Endodermal cell (in vitro differentiated cells): ENCODE data around the gene P4HA1. TPM values are rescaled to one million over a fixed set of nuclear protein-coding genes. Genes with fewer than 3 reads are reported as not detected.

Experiments
- DNase-seq: peaks from one replicate; pipeline ENCODE4 v3.0.0-alpha.2; 2017
- H3K27ac ChIP-seq: 2 replicates; pipeline ENCODE4 v1.5.1; 2013; ENCODE audit warnings: mild to moderate bottlenecking, low read depth, low read length, moderate library complexity
- H3K27me3 ChIP-seq: 2 replicates; pipeline ENCODE4 v1.6.1; 2013; ENCODE audit warnings: mild to moderate bottlenecking, low read length, moderate library complexity; ENCODE audit not compliant: insufficient read depth, control insufficient read depth, poor library complexity, severe bottlenecking
- H3K36me3 ChIP-seq: 2 replicates; pipeline ENCODE4 v1.7.0; 2013; ENCODE audit warnings: mild to moderate bottlenecking, low read length, moderate library complexity; ENCODE audit not compliant: control insufficient read depth, insufficient read depth
- H3K4me1 ChIP-seq: one replicate; pipeline ENCODE4 v1.7.0; 2013; ENCODE audit warnings: low read length; ENCODE audit not compliant: control insufficient read depth, insufficient read depth
- H3K4me3 ChIP-seq: 2 replicates; pipeline ENCODE4 v1.5.1; 2013; ENCODE audit warnings: mild to moderate bottlenecking, low read length, moderate library complexity
- H3K9ac ChIP-seq: 2 replicates; pipeline ENCODE4 v1.6.1; 2013; ENCODE audit warnings: mild to moderate bottlenecking, low read length, moderate library complexity; ENCODE audit not compliant: poor library complexity, severe bottlenecking; ENCODE audit errors: extremely low read depth
- H3K9me3 ChIP-seq: 2 replicates; pipeline ENCODE4 v1.6.1; 2013; ENCODE audit warnings: mild to moderate bottlenecking, low read length, moderate library complexity; ENCODE audit not compliant: control insufficient read depth
- H3K27ac Mint-ChIP-seq: 2 replicates; pipeline ENCODE4 v1.8.0; 2020; ENCODE audit warnings: mixed read lengths
- H3K27me3 Mint-ChIP-seq: 2 replicates; pipeline ENCODE4 v1.8.0; 2021; ENCODE audit warnings: mild to moderate bottlenecking, mixed read lengths; ENCODE audit not compliant: insufficient read depth
- H3K36me3 Mint-ChIP-seq: 2 replicates; pipeline ENCODE4 v1.8.0; 2020; ENCODE audit warnings: low read depth, mixed read lengths
- H3K4me1 Mint-ChIP-seq: 2 replicates; pipeline ENCODE4 v1.8.0; 2020; ENCODE audit warnings: mixed read lengths
- H3K4me3 Mint-ChIP-seq: 2 replicates; pipeline ENCODE4 v1.8.0; 2020; ENCODE audit warnings: mild to moderate bottlenecking, moderate library complexity, mixed read lengths
- H3K9me3 Mint-ChIP-seq: 2 replicates; pipeline ENCODE4 v1.8.0; 2020; ENCODE audit warnings: mild to moderate bottlenecking, mixed read lengths
- WGBS, 2 experiments: methylation state at CpG; one replicate each; pipeline versions ENCODE4 v1.1.5 to v1.1.7; 2013; ENCODE audit warnings: missing lambda C conversion rate in 2 of 2, mixed read lengths in 1 of 2; ENCODE audit not compliant: insufficient coverage in 1 of 2, insufficient read length in 1 of 2; 5-methylcytosine and 5-hydroxymethylcytosine counted together
- total RNA-seq, 2 donors: library from RNA; stranded (reverse); fragmentation: NEBNext Ultra II Directional in 1 of 2; extraction: Animal tissue kit (Norgen Biotek cat#: 25700) in 1 of 2; gene quantifications; 2 replicates in 1 of 2; 3 replicates in 1 of 2; pipeline ENCODE4 v1.2.1, GENCODE V29; 2021
- TF ChIP-seq, protein P1 (sequence below): fragments of 200-600 bp; sonication (generic); conservative IDR thresholded peaks from 2 replicates; pipeline ENCODE4 v1.5.0; 2021; ENCODE audit warnings: antibody characterized with exemption, mild to moderate bottlenecking

P4HA1 gene
- total RNA-seq, 2 donors from 2014 or later = 45.1 to 46.9 TPM

DNA sequence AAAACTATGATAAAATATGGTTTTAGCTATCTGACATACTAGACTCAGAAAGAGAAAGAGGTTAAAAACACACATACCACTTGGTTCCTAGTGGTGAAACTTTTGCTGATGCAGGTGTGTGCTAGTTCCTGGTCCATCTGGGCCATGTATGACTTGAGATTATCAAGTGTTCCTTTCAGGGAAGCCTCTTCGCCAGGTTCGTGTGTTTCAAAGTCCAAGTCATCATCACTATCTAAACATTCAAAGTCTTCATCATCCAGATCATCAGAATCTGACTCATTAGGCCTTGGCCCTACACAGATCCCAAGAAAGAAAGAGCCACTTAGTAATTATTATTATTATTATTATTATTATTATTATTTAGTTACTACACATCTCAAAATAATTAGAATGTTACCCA lies 40.0 kb upstream of the P4HA1 start:
- no peak for DNase-seq
- TF ChIP-seq, protein P1, sequence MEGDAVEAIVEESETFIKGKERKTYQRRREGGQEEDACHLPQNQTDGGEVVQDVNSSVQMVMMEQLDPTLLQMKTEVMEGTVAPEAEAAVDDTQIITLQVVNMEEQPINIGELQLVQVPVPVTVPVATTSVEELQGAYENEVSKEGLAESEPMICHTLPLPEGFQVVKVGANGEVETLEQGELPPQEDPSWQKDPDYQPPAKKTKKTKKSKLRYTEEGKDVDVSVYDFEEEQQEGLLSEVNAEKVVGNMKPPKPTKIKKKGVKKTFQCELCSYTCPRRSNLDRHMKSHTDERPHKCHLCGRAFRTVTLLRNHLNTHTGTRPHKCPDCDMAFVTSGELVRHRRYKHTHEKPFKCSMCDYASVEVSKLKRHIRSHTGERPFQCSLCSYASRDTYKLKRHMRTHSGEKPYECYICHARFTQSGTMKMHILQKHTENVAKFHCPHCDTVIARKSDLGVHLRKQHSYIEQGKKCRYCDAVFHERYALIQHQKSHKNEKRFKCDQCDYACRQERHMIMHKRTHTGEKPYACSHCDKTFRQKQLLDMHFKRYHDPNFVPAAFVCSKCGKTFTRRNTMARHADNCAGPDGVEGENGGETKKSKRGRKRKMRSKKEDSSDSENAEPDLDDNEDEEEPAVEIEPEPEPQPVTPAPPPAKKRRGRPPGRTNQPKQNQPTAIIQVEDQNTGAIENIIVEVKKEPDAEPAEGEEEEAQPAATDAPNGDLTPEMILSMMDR = no peak
- WGBS, 2 experiments = 98% methylated on average over 2 of the region's 2 CpGs; no CpG with 5 or more reads in 1 of the 2 experiments
- Mint-ChIP-seq H3K4me1 (no peaks in the 10 kb centered on the region), H3K27me3 (no peaks in the 10 kb centered on the region), H3K27ac (no peak overlapping the region), H3K36me3 (peaks cover 59% of the 10 kb centered on the region), H3K4me3 (no peak overlapping the region), H3K9me3 (no peaks in the 10 kb centered on the region)
- Histone ChIP-seq H3K36me3 (peaks cover 74% of the 10 kb centered on the region), H3K9ac (no peak overlapping the region), H3K4me1 (no peaks in the 10 kb centered on the region), H3K27me3 (no peaks in the 10 kb centered on the region), H3K9me3 (no peaks in the 10 kb centered on the region), H3K27ac (no peak overlapping the region), H3K4me3 (no peak overlapping the region)

DNA sequence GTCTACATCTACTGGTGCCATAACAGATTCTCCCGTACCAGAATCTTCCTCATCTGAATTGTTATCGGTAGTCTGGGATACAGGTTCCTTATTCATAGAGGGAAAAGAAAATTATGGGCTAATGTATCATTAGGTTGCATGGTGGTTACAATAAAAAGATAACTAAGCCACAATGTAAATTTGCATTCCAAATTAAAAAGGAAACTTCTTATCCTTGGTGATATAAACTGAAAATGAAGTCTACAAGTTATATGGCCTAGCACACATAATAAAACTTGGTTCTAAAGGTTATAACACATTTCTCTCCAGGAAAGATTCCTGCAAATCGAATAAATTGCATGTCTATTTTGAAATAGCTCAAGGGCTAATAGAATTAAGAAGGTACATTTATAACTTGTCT lies 38.1 kb upstream of the P4HA1 start:
- TF ChIP-seq, protein P1 = no peak
- peaks cover 60% of the 10 kb centered on the region for H3K36me3 Mint-ChIP-seq

DNA sequence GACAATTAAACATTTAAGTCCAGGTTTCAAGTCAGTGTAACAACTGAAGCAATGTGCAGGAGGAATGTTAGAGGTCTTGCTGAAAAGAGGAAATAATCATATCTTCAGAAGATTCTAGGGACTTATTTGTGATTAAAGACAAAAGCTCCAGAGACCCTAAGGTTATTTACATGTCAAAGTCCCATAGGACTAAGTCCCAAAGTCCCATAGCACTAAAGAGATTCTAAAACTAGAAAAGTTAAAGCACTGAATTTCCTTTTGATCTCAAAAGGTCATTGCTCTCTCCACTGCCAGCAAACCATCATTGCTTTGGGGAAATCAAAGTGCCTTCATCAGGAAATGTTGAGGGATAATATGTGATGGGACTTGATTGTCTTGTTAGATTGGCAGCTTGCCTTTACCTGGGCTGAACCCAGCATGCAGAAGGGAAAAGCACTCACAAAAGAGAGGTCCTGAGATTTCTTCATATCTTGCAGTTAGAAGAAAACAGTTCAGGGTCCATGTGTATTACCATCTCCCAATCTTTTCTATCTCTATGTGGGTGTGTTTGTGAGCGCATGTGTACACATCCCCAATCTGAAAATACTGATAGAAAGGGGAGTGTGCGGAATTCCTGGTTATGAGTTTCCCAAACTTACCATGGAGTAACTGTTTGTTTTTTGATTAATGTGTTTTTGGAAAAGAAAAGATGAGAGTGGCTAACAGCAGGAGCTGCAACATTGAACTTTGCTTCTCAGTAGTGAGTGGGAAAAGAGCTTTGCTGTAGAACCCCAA lies 35.4 kb upstream of the P4HA1 start:
- H3K27ac Mint-ChIP-seq = no peak overlapping the region
- no peak overlapping the region for H3K4me3 ChIP-seq
- H3K9me3 Mint-ChIP-seq = no peaks in the 10 kb centered on the region
- TF ChIP-seq, protein P1 = no peak
- no peaks in the 10 kb centered on the region for H3K4me1 ChIP-seq
- H3K9me3 ChIP-seq = no peaks in the 10 kb centered on the region
- WGBS, 2 experiments = 80 to 100% methylated on average over 1 to 2 of the region's 2 CpGs
- H3K27me3 Mint-ChIP-seq = no peaks in the 10 kb centered on the region
- no peak overlapping the region for H3K9ac ChIP-seq
- peaks cover 77% of the 10 kb centered on the region for H3K36me3 ChIP-seq
- no peak for DNase-seq
- peaks cover 6% of the 10 kb centered on the region for H3K4me1 Mint-ChIP-seq
- no peak overlapping the region for H3K27ac ChIP-seq
- no peaks in the 10 kb centered on the region for H3K27me3 ChIP-seq
- no peak overlapping the region for H3K4me3 Mint-ChIP-seq
- H3K36me3 Mint-ChIP-seq = peaks cover 58% of the 10 kb centered on the region

More for the DNA sequence above, 38.1 kb upstream of the P4HA1 start:
- Histone ChIP-seq H3K4me3 (no peak overlapping the region), H3K27me3 (no peaks in the 10 kb centered on the region), H3K27ac (no peak overlapping the region), H3K9me3 (no peaks in the 10 kb centered on the region), H3K36me3 (peaks cover 78% of the 10 kb centered on the region), H3K4me1 (no peaks in the 10 kb centered on the region), H3K9ac (no peak overlapping the region)
- H3K4me1 Mint-ChIP-seq = peaks cover 6% of the 10 kb centered on the region
- WGBS, 2 experiments = 96% methylated on average over 3 of the region's 3 CpGs; no CpG with 5 or more reads in 1 of the 2 experiments
- H3K27ac Mint-ChIP-seq = no peak overlapping the region
- H3K4me3 Mint-ChIP-seq = no peak overlapping the region
- no peak for DNase-seq
- H3K27me3 Mint-ChIP-seq = no peaks in the 10 kb centered on the region
- H3K9me3 Mint-ChIP-seq = no peaks in the 10 kb centered on the region
